Peyer's patch (tissue), 4 donors: ENCODE data around the gene LFNG. TPM values are rescaled to one million over a fixed set of nuclear protein-coding genes. Genes with fewer than 3 reads are reported as not detected.
A peak's percentile ranks its signal among the peaks of the same experiment; 100 is the strongest.

Source experiments
- DNase-seq, 3 donors: peaks; one replicate each; pipeline ENCODE4 v3.0.0-alpha.2; 2017 to 2019
- H3K27ac ChIP-seq, 4 donors: fragments of 200-600 bp; sonication (generic); one replicate each; pipeline ENCODE4 v1.5.1; 2016 to 2019
- H3K27me3 ChIP-seq, 2 donors: fragments of 200-600 bp; sonication (generic); one replicate each; pipeline ENCODE4 v1.5.1; 2019
- H3K36me3 ChIP-seq, 3 donors: fragments of 200-600 bp; sonication (generic); one replicate each; pipeline ENCODE4 v1.5.1; 2016 to 2019
- H3K4me1 ChIP-seq, 4 donors: fragments of 200-600 bp; sonication (generic); one replicate each; pipeline ENCODE4 v1.5.1; 2016 to 2019
- H3K4me3 ChIP-seq, 4 donors: fragments of 200-600 bp; sonication (generic); 1 replicate in 3 of 4; 2 replicates in 1 of 4; pipeline ENCODE4 v1.5.1; 2016 to 2019; ENCODE audit warnings: mild to moderate bottlenecking in 1 of 4
- H3K9me3 ChIP-seq, 4 donors: fragments of 200-600 bp; sonication (generic); one replicate each; pipeline ENCODE4 v1.5.1; 2016 to 2019; ENCODE audit warnings: mild to moderate bottlenecking in 1 of 4
- CTCF ChIP-seq, 6 experiments: fragments of 450-650 bp in 4 of 6; fragments of 200-600 bp in 2 of 6; sonication (generic) in 1 of 6; IDR thresholded peaks; one replicate each; pipeline ENCODE4 v1.5.1; 2017 to 2019; ENCODE audit warnings: antibody characterized with exemption in 6 of 6, mild to moderate bottlenecking in 3 of 6, moderate library complexity in 1 of 6
- POLR2A ChIP-seq, 2 donors: fragments of 450-650 bp; IDR thresholded peaks; one replicate each; pipeline ENCODE4 v1.5.1; 2017; ENCODE audit warnings: antibody characterized with exemption in 2 of 2, mild to moderate bottlenecking in 2 of 2, moderate library complexity in 2 of 2
- total RNA-seq, 4 donors: library from RNA; depleted of rRNA; stranded (reverse); fragments of >200 nt; gene quantifications; one replicate each; pipeline ENCODE4 v1.1.0, GENCODE V29; 2016

LFNG gene
- total RNA-seq, 4 donors from 2014 or later = 22.3 to 104 (median 41.7) TPM

GRCh38 chr7:2510130-2510776, 9.3 kb upstream of the LFNG start:
- H3K27me3 ChIP-seq = no peaks in the 10 kb centered on the region
- H3K4me3 ChIP-seq = peak overlapping the region in 2 of 4 donors; percentile 16 to 32
- peaks cover 0 to 55% (median 47%) of the 10 kb centered on the region in 4 donors for H3K4me1 ChIP-seq
- no peaks in the 10 kb centered on the region for H3K36me3 ChIP-seq
- peak overlapping the region; percentile 62 to 97 (median 88) for H3K27ac ChIP-seq
- H3K9me3 ChIP-seq = no peaks in the 10 kb centered on the region
- TF ChIP-seq CTCF (IDR thresholded peaks at IDR 0.05) (no peak), POLR2A (IDR thresholded peaks at IDR 0.05) (no peak)
- peak in 1 of 3 donors; percentile 54 for DNase-seq

- H3K36me3 ChIP-seq = no peaks in the 10 kb centered on the region
- peak overlapping the region; percentile 15 to 32 (median 21) for H3K4me3 ChIP-seq
- TF ChIP-seq CTCF (IDR thresholded peaks at IDR 0.05) (no peak), POLR2A (IDR thresholded peaks at IDR 0.05) (no peak)
- H3K27ac ChIP-seq = peak overlapping the region; percentile 62 to 97 (median 88)
- peaks cover 0 to 55% (median 47%) of the 10 kb centered on the region in 4 donors for H3K4me1 ChIP-seq
- DNase-seq = peak in 2 of 3 donors; percentile 88 to 91
- no peaks in the 10 kb centered on the region for H3K9me3 ChIP-seq
- H3K27me3 ChIP-seq = no peaks in the 10 kb centered on the region
Observed at GRCh38 chr7:2510909-2511768, 8.4 kb upstream of the LFNG start.

- Histone ChIP-seq H3K27me3 (no peaks in the 10 kb centered on the region), H3K9me3 (no peaks in the 10 kb centered on the region), H3K4me1 (peaks cover 0 to 55% (median 47%) of the 10 kb centered on the region in 4 donors), H3K36me3 (no peaks in the 10 kb centered on the region), H3K27ac (peak overlapping the region; percentile 62 to 97 (median 88)), H3K4me3 (peak overlapping the region in 3 of 4 donors; percentile 20 to 32 (median 22))
- TF ChIP-seq CTCF (IDR thresholded peaks at IDR 0.05) (no peak), POLR2A (IDR thresholded peaks at IDR 0.05) (no peak)
- no peak for DNase-seq
Observed at GRCh38 chr7:2511769-2512168, 7.8 kb upstream of the LFNG start.

GRCh38 chr7:2512179-2512661, 7.4 kb upstream of the LFNG start:
- no peak for TF ChIP-seq CTCF (IDR thresholded peaks at IDR 0.05)
- Histone ChIP-seq H3K27me3 (no peaks in the 10 kb centered on the region), H3K4me1 (peaks cover 0 to 55% (median 47%) of the 10 kb centered on the region in 4 donors), H3K27ac (peak overlapping the region; percentile 62 to 97 (median 88)), H3K36me3 (no peaks in the 10 kb centered on the region), H3K4me3 (peak overlapping the region in 1 of 4 donors; percentile 32), H3K9me3 (no peaks in the 10 kb centered on the region)
- DNase-seq = no peak

GRCh38 chr7:2512713-2513112, 6.9 kb upstream of the LFNG start:
- no peaks in the 10 kb centered on the region for H3K27me3 ChIP-seq
- H3K9me3 ChIP-seq = no peaks in the 10 kb centered on the region
- H3K4me1 ChIP-seq = peaks cover 0 to 55% (median 46%) of the 10 kb centered on the region in 4 donors
- H3K36me3 ChIP-seq = no peaks in the 10 kb centered on the region
- no peak overlapping the region for H3K4me3 ChIP-seq
- DNase-seq = no peak
- H3K27ac ChIP-seq = peak overlapping the region; percentile 62 to 97 (median 88)
- no peak for TF ChIP-seq POLR2A (IDR thresholded peaks at IDR 0.05)
- no peak for TF ChIP-seq CTCF (IDR thresholded peaks at IDR 0.05)
